Pancreas (tissue), 10 donors: ENCODE results near the gene STAT6. TPM values are rescaled to one million over a fixed set of nuclear protein-coding genes. Genes with fewer than 3 reads are reported as not detected.

Source experiments
- ATAC-seq, 4 donors: fragments of 200-7000 bp; cut with Tn5 transposase; one replicate each; pipeline versions ENCODE4 v1.8.0 to v1.9.1; 2020; ENCODE audit warnings: mild to moderate bottlenecking in 4 of 4, moderate library complexity in 4 of 4
- DNase-seq, 6 donors: peaks; one replicate each; pipeline ENCODE4 v3.0.0-alpha.2; 2020
- FAIRE-seq: peaks from 2 replicates; lab custom pipeline; 2012; peaks lifted over from hg19 to GRCh38; lab: Jason Lieb, UNC
- H3K27ac ChIP-seq, 4 donors: fragments of 200-600 bp; sonication (generic); 1 replicate in 3 of 4; 2 replicates in 1 of 4; pipeline versions ENCODE4 v1.5.0 to v1.8.0; 2020
- H3K27me3 ChIP-seq, 4 donors: fragments of 200-600 bp; one replicate each; pipeline ENCODE4 v1.8.0; 2021
- H3K36me3 ChIP-seq, 3 donors: fragments of 200-600 bp; sonication (generic) in 1 of 3; one replicate each; pipeline versions ENCODE4 v1.5.0 to v1.8.0; 2020 to 2021
- H3K4me1 ChIP-seq, 3 donors: fragments of 200-600 bp; one replicate each; pipeline ENCODE4 v1.8.0; 2021
- H3K4me3 ChIP-seq, 4 donors: fragments of 200-600 bp; sonication (generic) in 2 of 4; one replicate each; pipeline versions ENCODE4 v1.5.0 to v1.8.0; 2020 to 2021
- H3K9me3 ChIP-seq, 4 donors: fragments of 200-600 bp; one replicate each; pipeline ENCODE4 v1.8.0; 2021
- CTCF ChIP-seq, 4 donors: fragments of 200-600 bp; sonication (generic) in 3 of 4; IDR thresholded peaks; one replicate each; pipeline versions ENCODE4 v1.5.0 to v1.8.0; 2021; ENCODE audit warnings: antibody characterized with exemption in 4 of 4
- WGBS, 2 donors: extraction: QIAGEN DNeasy Blood & Tissue Kit; methylation state at CpG; one replicate each; pipeline ENCODE4 v1.1.7; 2013; 5-methylcytosine and 5-hydroxymethylcytosine counted together
- intact Hi-C, 3 donors: fragments of 100-400 bp; cut with DNase I; formaldehyde crosslinking; loops; one replicate each; pipeline versions ENCODE4 v1.11.1 to v1.14.2; 2022
- polyA plus RNA-seq, 2 donors: library from polyadenylated mRNA; stranded (reverse); fragments of 200-250 nt; gene quantifications; one replicate each; pipeline ENCODE4 v1.2.3, GENCODE V29; 2013
- total RNA-seq, 6 donors: library from RNA; stranded (reverse); fragmentation: NEBNext Ultra II Directional in 4 of 6; extraction: Animal tissue kit (Norgen Biotek cat#: 25700) in 4 of 6; gene quantifications; one replicate each; pipeline versions ENCODE4 v1.2.1 to v1.2.4, GENCODE V29; 2021 to 2023
- donor health status: healthy with polysubstance abuse.
- donor health status: DM: no; HTN: no; CAD: no; lungs with moderate emphysema.
- donor health status: DM: no; HTN: no; CAD: no.
- donor health status: control.
- donor health status: control.
- donor health status: Bipolar disorder and iron deficiency.
- donor health status: DM: yes; HTN: yes; CAD: no.
- donor health status: DM: no; HTN: no; CAD: no.
- donor health status: DM: no; HTN: no; CAD: no.
- donor health status: DM: yes; HTN: yes; CAD: no.

Gene STAT6
- total RNA-seq (100 to 1,000 TPM in 1 of 6 donors, 10 to 100 TPM in 5; 31.0 to 116 (median 51.9) TPM), polyA plus RNA-seq (100 to 1,000 TPM; 137 to 141 TPM)

GRCh38 chr12:57111031-57111734 is at the start of gene STAT6:
Gene STAT6 (minus strand): TSS chr12:57111362. CDS start chr12:57108278, 3,084 bp downstream.
- FAIRE-seq (no peak), ATAC-seq (peak; percentile 75 to 84 (median 76)), DNase-seq (peak in 5 of 6 donors; percentile 75 to 88 (median 79))
- Histone ChIP-seq H3K27me3 (no peaks in the 10 kb centered on the region), H3K4me3 (peak within 1 kb of the TSS; percentile 38 to 71 (median 68)), H3K36me3 (peaks cover 0 to 7% (median 0%) of the 10 kb centered on the region in 3 donors), H3K4me1 (peaks cover 0 to 11% (median 0%) of the 10 kb centered on the region in 3 donors), H3K9me3 (no peaks in the 10 kb centered on the region), H3K27ac (peak within 1 kb of the TSS; percentile 96 to 98 (median 97))
- 0 to 1% methylated on average over 12 to 13 of the region's 13 CpGs for WGBS, 2 donors
- TF ChIP-seq CTCF (IDR thresholded peaks at IDR 0.05) = no peak
- intact Hi-C loops = loop anchor here in 2 of 3 donors (5.0 kb wide), 2 partner anchors 39 to 44 kb away; no protein-coding TSS in a partner anchor

GRCh38 chr12:57160741-57161140 is 49.6 kb upstream of the STAT6 start:
- H3K4me3 ChIP-seq = no peak overlapping the region
- no peak overlapping the region for H3K27ac ChIP-seq
- H3K9me3 ChIP-seq = no peaks in the 10 kb centered on the region
- H3K4me1 ChIP-seq = no peaks in the 10 kb centered on the region
- intact Hi-C loops = no loop called here
- WGBS, 2 donors = 92 to 94% methylated on average over 14 of the region's 14 CpGs
- H3K36me3 ChIP-seq = no peaks in the 10 kb centered on the region
- H3K27me3 ChIP-seq = no peaks in the 10 kb centered on the region
- no peak for TF ChIP-seq CTCF (IDR thresholded peaks at IDR 0.05)
- FAIRE-seq = no peak
- no peak for ATAC-seq
- peak in 1 of 6 donors; percentile 39 for DNase-seq

GRCh38 chr12:57160040-57160439 is 48.9 kb upstream of the STAT6 start:
- Histone ChIP-seq H3K27ac (no peak overlapping the region), H3K4me1 (no peaks in the 10 kb centered on the region), H3K27me3 (no peaks in the 10 kb centered on the region), H3K9me3 (no peaks in the 10 kb centered on the region), H3K36me3 (no peaks in the 10 kb centered on the region), H3K4me3 (no peak overlapping the region)
- intact Hi-C loops = no loop called here
- 81 to 82% methylated on average over 4 of the region's 4 CpGs for WGBS, 2 donors
- ATAC-seq (no peak), FAIRE-seq (no peak), DNase-seq (no peak)
- no peak for TF ChIP-seq CTCF (IDR thresholded peaks at IDR 0.05)

GRCh38 chr12:57159311-57159710 is 48.1 kb upstream of the STAT6 start:
- intact Hi-C loops = no loop called here
- peaks cover 0 to 5% (median 0%) of the 10 kb centered on the region in 3 donors for H3K36me3 ChIP-seq

More at GRCh38 chr12:57159311-57159710, 48.1 kb upstream of the STAT6 start:
- no peaks in the 10 kb centered on the region for H3K27me3 ChIP-seq
- FAIRE-seq (no peak), DNase-seq (peak in 1 of 6 donors; percentile 20), ATAC-seq (peak in 2 of 4 donors; percentile 11 to 20)
- H3K27ac ChIP-seq = no peak overlapping the region
- 74 to 79% methylated on average over 4 of the region's 4 CpGs for WGBS, 2 donors
- no peaks in the 10 kb centered on the region for H3K4me1 ChIP-seq
- TF ChIP-seq CTCF (IDR thresholded peaks at IDR 0.05) = no peak
- no peak overlapping the region for H3K4me3 ChIP-seq
- H3K9me3 ChIP-seq = no peaks in the 10 kb centered on the region
